GM19455 (cell line): ENCODE results near the gene ARL4D.
"Not testable (repeated sequence)": the region's sequence is repeated elsewhere in the genome, so short reads cannot be mapped to it uniquely, and the experiment has no call there.

Experiments
- ATAC-seq: cut with Tn5 transposase; IDR thresholded peaks from one replicate; pipeline ENCODE4 v1.9.1; 2021; ENCODE audit not compliant: unreplicated experiment

Gene ARL4D

DNA sequence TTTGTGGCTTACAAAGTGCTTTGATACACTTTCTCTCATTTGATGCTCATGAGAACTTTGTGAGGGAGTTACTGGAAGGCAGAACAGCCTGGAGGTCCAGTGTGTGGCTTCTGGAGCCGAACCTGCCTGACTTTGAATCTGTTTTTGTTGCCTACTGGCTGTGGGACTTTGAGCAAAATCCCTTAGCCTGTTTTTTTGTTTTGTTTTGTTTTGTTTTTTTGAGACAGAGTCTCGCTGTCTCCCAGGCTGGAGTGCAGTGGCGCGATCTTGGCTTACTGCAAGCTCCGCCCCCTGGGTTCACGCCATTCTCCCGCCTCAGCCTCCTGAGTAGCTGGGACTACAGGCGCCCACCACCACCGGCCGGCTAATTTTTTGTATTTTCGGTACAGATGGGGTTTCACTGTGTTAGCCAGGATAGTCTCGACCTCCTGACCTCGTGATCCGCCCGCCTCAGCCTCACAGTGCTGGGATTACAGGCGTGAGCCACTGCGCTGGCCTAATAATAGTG, 20.6 kb downstream of the ARL4D start:
- not testable (repeated sequence) for ATAC-seq

DNA sequence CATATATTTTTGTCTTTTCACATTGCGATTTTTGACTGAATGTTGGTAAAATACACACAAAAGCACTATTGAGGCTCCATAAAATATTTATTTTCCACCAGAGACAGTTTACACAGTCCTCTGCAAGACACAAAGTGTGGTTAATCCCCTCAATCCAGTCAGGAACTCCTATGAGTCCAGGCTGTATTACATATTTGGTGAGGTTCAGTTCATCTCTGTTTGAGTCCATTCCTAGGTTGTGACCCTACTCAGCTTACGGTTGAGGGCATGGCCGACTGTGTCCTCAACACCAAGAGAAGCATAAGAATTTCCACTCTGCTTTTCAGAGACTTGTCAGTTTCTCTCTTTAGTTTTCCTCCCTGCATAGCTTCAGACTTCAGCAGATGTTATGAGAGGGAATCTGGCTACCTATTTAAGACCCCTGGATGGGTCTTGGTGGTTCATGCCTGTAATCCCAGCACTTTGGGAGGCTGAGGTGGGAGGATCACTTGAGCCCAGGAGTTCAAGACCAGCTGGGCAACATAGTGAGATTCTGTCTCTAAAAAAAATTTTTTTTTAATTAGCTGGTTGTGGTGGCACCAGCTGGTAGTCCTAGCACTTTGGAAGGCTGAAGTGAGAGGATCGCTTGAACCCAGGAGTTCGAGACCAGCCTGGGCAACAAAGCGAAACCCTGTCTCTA, 25.1 kb downstream of the ARL4D start:
- ATAC-seq = no peak

DNA sequence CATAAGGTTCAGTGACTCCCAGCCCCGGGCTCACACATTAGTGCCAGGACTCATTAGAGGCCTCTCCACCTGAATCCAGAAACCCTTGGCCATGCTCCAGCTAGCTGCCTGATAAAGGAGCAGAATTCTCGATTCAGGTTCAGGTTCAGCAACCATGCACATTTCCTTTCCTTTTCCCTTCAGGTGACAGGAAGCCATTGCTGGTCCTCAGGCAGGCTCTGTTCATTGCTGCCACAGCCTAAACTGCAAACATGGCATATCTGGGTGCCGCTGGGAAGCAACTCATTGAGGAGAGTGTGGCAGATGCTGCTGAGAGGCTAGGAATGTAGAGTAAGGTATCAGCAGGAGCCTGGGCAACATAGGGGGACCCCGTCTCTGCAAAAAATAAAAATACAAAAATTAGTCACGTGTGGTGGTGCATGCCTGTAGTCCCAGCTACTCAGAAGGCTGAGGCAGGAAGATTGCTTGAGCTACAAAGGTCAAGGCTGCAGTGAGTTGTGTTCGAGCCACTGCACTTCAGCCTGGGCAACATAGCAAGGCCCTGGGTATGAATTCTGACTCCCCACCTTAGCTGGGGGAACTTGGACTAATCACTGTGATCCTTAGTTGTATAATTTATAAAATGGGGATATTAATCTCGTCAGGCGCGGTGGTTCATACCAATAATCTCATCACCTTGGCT, 28.7 kb downstream of the ARL4D start:
- no peak for ATAC-seq

DNA sequence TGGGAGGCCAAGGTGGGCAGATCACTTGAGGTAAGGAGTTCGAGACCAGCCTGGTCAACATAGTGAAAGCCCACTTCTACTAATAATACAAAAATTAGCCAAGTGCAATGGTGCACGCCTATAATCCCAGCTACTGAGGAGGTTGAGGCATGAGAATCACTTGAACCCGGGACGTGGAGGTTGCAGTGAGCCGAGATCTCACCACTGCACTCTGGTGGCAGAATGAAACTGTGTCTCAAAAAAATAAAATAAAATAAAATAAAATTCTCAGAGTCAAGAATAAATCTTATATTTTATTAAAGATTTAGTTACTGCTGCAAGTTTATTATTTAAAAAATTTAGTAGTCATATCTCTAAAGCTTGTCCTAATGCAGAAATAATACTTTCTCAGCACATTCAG, 29.7 kb downstream of the ARL4D start:
- ATAC-seq = no peak

DNA sequence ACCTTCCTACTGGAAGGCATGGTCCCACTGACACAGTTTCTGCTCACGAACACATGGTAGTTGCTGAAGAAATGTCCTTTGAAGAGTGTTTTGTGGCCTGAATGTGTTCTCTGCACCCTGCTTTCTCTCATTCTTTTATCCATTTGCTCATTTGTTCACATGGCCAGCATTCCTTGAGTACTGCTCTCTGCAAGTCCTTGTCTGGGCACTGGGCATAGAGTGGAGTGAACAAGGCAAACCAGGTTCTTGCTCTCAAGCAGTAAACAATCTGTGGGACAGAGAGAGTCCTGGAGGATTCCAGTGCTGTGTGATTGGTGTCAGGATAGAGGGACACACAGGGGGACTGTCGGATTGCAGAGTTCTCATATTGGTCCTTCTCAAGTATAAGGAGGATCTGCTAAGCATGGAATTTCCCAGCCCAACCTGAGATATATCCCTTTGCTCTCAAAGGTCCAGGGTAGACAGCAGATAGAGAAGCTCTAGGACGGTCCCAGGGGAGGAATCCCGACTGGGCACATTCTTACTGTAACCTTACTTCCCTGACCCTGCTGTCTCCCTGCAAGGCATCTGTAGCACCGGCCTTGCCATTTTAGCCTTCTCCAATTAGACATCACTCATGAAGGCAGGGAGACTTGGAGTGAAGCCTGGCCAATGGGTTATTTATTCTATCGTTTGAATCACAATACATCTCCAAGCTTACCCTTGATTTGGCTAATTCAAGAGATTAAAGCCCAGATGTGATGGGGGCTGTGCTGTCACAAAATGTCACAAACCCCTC, 32.3 kb downstream of the ARL4D start:
- no peak for ATAC-seq

DNA sequence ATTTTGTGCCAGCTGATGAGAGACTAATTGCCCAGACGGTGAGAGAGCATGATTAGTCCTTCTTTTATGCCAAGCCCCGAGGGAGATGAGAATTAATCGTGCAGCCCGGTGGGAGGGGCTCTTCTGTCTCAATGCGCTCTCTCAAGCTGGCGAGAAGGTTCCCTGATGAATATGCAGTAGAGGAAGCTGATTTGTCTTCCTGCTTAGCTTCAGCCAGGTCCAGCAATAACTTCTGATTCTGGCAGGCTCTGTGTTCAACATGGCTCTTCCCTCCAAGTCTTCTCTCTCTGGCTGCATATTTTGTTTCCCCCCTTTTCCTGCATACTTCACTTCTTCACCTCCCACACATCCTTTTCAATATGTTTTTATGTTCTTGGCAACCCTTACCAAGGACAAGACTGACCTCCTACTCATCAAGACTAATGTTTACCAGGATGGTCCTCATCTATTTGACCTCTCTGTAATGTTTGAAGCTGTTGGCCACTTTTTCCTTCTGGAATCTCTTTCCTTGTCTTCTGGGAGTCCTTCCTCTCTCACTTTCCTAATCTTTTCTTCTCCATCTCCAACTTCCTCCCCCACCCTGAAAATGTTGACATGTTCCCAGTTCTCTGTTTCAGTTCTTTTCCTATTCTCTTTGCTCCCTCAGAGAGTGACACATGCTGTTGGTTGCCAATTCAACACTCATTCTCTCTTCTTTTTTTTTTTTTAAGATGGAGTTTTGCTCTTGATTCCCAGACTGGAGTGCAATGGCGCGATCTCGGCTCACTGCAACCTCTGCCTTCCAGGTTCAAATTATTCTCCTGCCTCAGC, 33.1 kb downstream of the ARL4D start:
- ATAC-seq = no peak

DNA sequence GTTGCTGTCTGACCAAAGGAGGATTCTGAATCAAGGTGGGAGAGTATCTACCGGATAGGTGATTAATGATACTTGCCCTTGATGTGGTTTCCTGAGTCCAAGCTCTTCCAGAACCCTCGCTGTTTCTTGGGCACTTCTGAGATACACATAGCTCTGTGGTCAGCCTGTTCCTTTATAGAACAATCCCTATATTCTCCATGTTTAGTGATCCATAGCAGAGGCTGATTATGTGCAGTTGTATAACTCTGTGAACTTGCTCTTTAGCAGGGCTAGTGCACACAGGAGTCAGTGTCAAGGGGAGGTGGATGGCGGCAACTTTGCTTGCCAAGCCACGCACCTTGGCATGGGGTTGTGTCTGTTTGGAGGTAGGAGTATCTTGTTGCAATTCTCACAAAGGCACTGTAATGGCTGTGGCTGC, 36.1 kb downstream of the ARL4D start:
- no peak for ATAC-seq

DNA sequence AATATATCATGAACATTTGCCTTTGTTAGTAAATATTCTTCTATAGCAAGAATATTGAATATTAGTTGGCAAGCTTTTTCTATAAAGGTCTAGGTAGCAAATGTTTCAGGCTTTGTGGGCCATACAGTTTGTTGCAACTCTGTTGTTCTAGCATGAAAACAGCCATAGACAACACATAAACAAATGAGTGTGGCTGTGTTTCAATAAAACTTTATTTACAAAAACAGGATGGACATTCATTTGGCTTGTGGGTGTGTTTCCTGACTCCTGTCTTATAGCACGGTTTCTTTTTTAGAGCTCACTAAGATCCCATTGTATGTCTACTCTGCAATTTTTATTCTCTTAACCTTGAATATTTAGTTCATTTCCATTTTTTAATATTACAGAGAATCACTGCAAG, 39.0 kb downstream of the ARL4D start:
- ATAC-seq = no peak

DNA sequence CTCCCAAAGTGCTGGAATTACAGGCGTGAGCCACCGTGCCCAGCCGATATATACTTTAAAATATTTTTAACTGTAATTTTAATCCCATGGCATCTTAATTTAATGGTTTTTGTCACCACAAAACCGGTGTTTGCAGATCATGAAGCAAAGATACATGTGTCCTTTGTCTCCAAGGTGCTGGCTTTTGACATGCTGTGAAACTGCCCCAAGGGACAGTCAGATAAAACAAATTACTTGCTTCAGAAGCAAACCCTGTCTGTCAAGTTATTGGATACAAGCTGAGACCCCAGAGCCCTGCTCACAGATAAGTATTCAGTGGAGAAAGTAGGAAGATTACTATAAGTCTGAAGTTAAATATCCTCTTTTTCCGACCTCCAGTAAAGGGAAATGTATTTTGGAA, 39.8 kb downstream of the ARL4D start:
- ATAC-seq = no peak

DNA sequence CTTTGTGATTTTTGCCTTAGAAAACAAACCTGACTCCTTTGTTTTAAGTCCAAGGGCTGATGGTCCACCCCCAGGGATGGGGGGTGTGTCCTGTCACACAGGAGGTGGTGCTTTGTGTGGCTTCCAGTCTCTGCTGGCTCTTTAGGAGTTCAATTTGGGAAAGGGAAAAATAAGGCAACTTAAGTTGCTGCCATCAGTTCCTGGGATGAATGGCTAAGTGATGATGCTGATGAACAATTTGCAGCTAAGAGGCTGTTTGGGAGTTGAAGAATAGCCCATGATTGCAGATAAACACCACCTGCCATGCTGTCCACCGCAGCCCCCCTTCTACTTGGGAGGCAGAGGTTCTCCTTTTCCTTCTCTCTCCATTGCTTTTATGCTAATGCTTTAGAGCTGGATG, 40.2 kb downstream of the ARL4D start:
- ATAC-seq = no peak

DNA sequence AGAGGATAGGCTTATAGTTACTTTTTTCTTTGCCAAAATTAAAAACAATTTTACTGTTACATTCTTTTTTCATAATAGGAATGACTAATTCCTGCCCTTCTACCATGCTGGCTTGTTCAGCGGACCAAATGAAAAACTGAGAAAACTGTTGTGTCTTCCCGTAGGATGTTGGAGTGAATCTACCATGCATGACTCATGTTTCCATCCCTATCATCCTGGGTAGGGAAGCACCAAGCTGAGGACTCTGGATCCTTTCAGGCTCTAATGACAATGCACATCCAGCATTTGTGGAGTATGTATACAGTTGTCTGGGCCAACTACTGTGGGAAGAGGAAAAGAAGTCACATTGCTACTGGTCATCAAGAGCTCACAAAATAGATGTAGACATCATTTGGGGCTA, 43.9 kb downstream of the ARL4D start:
- no peak for ATAC-seq

DNA sequence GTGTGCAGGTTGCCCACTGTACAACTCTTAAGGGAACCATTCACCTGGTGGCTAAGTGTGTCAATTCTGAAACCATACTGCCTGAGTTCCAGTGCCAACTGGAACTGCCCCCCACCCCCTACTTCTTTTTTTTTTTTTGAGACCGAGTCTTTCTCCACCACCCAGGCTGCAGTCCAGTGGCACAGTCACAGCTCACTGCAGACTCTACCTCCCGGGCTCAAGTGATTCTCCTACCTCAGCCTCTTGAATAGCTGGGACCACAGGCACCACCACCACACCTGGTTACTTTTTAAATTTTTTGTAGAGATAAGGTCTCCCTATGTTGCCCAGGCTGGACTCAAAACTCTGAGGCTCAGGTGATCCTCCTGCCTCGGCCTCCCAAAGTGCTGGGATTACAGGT, 44.6 kb downstream of the ARL4D start:
- no peak for ATAC-seq

DNA sequence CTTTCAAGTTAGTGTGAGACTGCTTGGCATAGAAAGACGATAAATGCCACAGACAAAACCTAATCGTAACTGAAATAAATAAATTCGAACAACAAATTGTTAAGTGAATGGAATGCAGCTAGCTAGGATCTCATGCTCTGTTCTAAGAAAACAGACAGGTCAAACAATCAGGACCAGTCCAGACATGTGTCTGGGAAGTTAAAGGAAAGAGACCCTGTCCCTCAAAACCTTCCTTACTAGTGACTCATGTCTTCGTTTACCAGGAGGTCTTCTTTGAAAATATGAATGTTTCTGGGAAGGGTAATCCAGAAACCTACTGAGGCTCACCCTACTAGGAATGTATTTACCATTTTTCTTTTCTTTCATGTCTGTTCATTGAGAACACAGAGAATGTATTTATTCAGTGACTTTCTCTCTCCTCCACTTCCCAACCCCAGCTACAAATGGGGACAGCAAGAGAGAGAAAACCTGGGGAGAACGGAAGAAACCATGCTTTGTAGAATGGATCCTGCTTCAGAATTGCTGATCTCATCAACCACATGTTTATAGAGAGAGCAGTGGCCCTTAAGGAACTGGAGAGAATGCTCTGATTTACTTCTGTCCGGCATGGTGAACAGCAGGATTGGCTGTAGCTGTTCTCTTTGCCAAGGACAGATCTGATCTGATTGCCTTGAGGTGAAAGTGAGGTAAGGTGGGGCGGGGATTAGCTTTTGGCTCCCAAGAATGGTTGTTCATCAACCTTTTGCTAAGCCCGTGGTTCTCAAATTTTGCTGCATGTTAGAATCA, 45.6 kb downstream of the ARL4D start:
- no peak for ATAC-seq

DNA sequence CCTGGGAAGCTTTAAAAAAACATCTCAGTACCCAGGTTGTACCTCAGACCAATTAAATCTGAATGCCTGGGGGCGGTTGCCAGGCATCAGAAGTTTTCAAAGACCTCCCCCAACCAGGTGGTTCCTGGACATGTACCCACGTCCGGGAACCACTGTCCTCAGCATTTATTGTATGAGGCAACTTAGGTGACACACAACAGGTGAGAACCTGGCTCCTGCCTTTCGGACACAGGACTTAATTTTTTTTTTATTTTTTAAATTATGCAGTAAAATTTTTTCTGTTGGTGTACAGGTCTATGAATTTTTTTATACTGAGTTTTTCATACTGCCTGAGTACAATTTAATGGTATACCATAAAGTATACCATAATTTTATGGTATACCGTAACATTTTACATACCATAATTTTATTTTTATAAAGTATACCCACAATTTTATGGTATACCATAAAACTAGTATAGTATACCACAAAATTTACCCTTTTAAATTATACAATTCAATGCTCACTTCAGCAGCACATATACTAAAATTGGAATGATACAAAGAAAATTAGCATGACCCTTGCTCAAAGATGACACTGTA, 46.3 kb downstream of the ARL4D start:
- no peak for ATAC-seq

DNA sequence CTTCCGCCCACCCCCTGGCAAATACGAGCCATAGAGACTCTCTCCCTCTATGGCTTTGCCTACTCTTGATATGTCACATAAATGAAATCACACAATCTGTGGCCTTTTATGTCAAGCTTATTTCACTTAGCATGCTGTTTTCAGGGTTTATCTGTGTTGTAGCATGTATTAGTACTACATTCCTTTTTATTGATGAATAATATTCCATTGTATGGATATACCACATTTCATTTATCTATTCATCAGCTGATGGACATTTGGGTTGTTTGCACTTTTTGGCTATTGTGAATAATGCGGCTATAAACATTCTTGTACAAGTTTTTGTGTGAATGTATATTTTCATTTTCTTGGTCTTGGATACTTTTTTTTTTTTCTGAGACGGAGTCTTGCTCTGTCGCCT, 48.0 kb downstream of the ARL4D start:
- no peak for ATAC-seq

DNA sequence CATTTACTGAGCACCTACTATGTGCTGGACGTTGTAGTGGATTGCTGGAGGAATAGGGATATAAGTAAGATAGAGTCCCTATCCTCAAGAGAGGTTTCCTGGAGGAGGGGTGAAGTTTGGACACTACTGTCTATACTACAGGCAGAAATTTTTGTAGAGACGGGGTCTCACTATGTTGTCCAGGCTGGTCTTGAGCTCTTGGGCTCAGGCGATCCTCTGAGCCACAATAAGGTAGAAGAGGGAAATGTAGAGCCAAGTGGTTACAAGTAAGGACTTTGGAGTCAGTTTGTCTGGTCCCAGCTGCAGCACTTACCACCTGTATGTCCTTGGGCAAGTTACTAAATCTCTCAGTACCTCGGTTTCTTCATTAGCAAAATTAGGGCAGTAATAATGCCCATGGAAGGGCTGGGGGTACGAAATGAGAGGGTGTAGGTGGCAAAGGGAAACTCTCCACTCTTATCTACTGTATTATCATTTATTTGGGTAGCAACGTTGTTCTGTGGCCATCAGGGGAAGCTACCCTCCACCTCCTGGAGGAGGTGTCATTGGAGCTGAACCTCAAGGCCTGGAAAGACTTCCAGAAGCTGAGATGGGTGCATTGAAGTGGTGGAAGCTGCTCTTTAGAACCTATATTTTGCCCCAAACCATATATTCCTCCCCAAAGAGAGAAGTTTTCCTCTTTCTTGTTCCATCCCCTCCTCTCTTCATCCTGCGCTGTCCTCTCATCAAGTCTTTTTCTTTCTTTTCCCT, 50.1 kb downstream of the ARL4D start:
- no peak for ATAC-seq

DNA sequence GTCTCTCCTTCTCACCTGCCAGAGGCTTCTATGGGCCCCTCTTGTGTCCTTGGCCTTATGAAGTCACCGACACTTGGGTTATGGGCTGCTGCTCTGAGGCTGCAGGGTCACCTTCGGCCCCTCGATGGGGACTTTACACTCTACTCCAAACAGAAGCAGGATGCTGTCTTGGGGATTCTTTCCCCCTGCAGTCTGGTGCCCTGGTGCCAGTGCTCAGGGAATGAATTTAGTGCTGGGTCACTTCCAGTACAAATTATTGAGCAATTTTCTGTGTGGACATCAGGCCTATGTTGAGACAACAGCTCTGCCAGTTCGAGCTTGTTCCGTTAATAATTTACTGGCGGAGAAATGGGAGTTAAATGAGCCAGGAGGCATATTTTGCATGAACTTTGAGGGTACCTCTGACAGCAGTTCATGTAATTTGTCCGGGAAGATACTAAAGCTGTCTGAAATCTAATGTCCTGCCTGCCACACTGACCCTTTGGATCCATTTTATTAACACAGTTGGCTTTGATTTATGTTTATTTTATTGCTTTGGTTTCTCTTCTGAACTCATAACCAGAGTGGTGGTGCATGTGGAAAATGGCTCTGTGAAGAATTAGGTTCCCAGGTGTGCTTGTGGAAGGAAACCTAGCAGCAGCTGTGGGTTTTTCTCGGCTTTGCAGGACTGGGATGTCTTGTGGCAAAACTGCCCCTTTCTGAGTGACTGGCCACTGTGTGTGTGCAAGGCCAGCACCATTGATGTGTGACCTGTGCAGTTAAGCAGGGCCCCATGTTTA, 50.9 kb downstream of the ARL4D start:
- ATAC-seq = no peak
